Measurements from ENCODE around the gene NOC2L. TPM values are rescaled to one million over a fixed set of nuclear protein-coding genes. Genes with fewer than 3 reads are reported as not detected.

The NOC2L gene
- polyA plus RNA-seq, 1 donor (not counting 4 experiments of a cell fraction or from before 2014, with no cell fraction given) = 51.8 TPM

GRCh38 chr1:955474-955873 is 3.6 kb downstream of the NOC2L start:
- H3K36me3 ChIP-seq (ENCODE audit: control insufficient read depth in 2 of 2, extremely low read depth in 1 of 2, insufficient read depth in 2 of 2, low read length in 2 of 2) = peaks cover 47 to 58% of the 10 kb centered on the region in 2 experiments
- no peak overlapping the region for H3K27ac ChIP-seq (ENCODE audit: control insufficient read depth, insufficient read depth, low read length)
- no peak for FAIRE-seq
- peaks cover 5% of the 10 kb centered on the region for H3K27me3 ChIP-seq (ENCODE audit: control insufficient read depth, extremely low read depth, insufficient read depth, low read length)
- no peak overlapping the region for H3K4me2 ChIP-seq (ENCODE audit: control insufficient read depth, extremely low read depth, insufficient read depth, low read depth, low read length)
- H3K4me3 ChIP-seq (ENCODE audit: control insufficient read depth in 2 of 3, extremely low read depth in 1 of 3, insufficient read depth in 2 of 3, low read depth in 1 of 3, low read length in 3 of 3) = no peak overlapping the region
- H3K79me2 ChIP-seq (ENCODE audit: control insufficient read depth, insufficient read depth, low read length) = peaks cover 31% of the 10 kb centered on the region
- H2AFZ ChIP-seq (ENCODE audit: control insufficient read depth, low read length) = no peak overlapping the region
- no peaks in the 10 kb centered on the region for H3K9me1 ChIP-seq (ENCODE audit: control insufficient read depth, extremely low read depth, insufficient read depth, low read length)
- H3K9me3 ChIP-seq (ENCODE audit: control insufficient read depth, low read depth, low read length) = no peaks in the 10 kb centered on the region
- H3K4me1 ChIP-seq (ENCODE audit: control insufficient read depth, extremely low read depth, insufficient read depth, low read length) = peaks cover 10% of the 10 kb centered on the region
- H3K9ac ChIP-seq (ENCODE audit: control insufficient read depth, extremely low read depth, insufficient read depth, low read length) = no peak overlapping the region
- H4K20me1 ChIP-seq (ENCODE audit: control insufficient read depth, extremely low read depth, insufficient read depth, low read length) = peaks cover 12% of the 10 kb centered on the region
- no peak for DNase-seq (ENCODE audit: low read depth, low spot score)
- dilution Hi-C loops (cut with MboI; ENCODE audit: extremely low pct_ligation_motif_present, low sequenced_read_pairs) = no loop called here
- TF ChIP-seq CTCF (optimal IDR thresholded peaks at IDR 0.05 in 1 of 3, IDR thresholded peaks at IDR 0.05 in 1 of 3, conservative IDR thresholded peaks at IDR 0.05 in 1 of 3; ENCODE audit: extremely low read depth in 1 of 3, insufficient read depth in 2 of 3, low read length in 3 of 3) (no peak), EZH2 (IDR thresholded peaks at IDR 0.05; ENCODE audit: low read length) (no peak)

GRCh38 chr1:954927-955326 is 4.1 kb downstream of the NOC2L start:
- Histone ChIP-seq H3K4me1 (ENCODE audit: control insufficient read depth, extremely low read depth, insufficient read depth, low read length) (peaks cover 10% of the 10 kb centered on the region), H3K4me3 (ENCODE audit: control insufficient read depth in 2 of 3, extremely low read depth in 1 of 3, insufficient read depth in 2 of 3, low read depth in 1 of 3, low read length in 3 of 3) (no peak overlapping the region), H3K27ac (ENCODE audit: control insufficient read depth, insufficient read depth, low read length) (no peak overlapping the region), H2AFZ (ENCODE audit: control insufficient read depth, low read length) (no peak overlapping the region), H3K9me1 (ENCODE audit: control insufficient read depth, extremely low read depth, insufficient read depth, low read length) (no peaks in the 10 kb centered on the region), H4K20me1 (ENCODE audit: control insufficient read depth, extremely low read depth, insufficient read depth, low read length) (peaks cover 12% of the 10 kb centered on the region), H3K27me3 (ENCODE audit: control insufficient read depth, extremely low read depth, insufficient read depth, low read length) (peaks cover 5% of the 10 kb centered on the region), H3K4me2 (ENCODE audit: control insufficient read depth, extremely low read depth, insufficient read depth, low read depth, low read length) (no peak overlapping the region), H3K9ac (ENCODE audit: control insufficient read depth, extremely low read depth, insufficient read depth, low read length) (no peak overlapping the region), H3K9me3 (ENCODE audit: control insufficient read depth, low read depth, low read length) (no peaks in the 10 kb centered on the region), H3K79me2 (ENCODE audit: control insufficient read depth, insufficient read depth, low read length) (peaks cover 32% of the 10 kb centered on the region), H3K36me3 (ENCODE audit: control insufficient read depth in 2 of 2, extremely low read depth in 1 of 2, insufficient read depth in 2 of 2, low read length in 2 of 2) (peaks cover 51 to 64% of the 10 kb centered on the region in 2 experiments)
- no peak for TF ChIP-seq EZH2 (IDR thresholded peaks at IDR 0.05; ENCODE audit: low read length)
- no peak for DNase-seq (ENCODE audit: low read depth, low spot score)
- dilution Hi-C loops (cut with MboI; ENCODE audit: extremely low pct_ligation_motif_present, low sequenced_read_pairs) = no loop called here
- FAIRE-seq = no peak

Data from keratinocyte (primary cell).